Thymus (tissue), 11 donors: Measurements from ENCODE around the gene HMSD. TPM values are rescaled to one million over a fixed set of nuclear protein-coding genes. Genes with fewer than 3 reads are reported as not detected.
A peak's percentile ranks its signal among the peaks of the same experiment; 100 is the strongest.
"Not testable (repeated sequence)": the region's sequence is repeated elsewhere in the genome, so short reads cannot be mapped to it uniquely, and the experiment has no call there.

ENCODE experiments used
- DNase-seq, 9 donors: peaks; one replicate each; pipeline ENCODE4 v3.0.0-alpha.2; 2013; ENCODE audit warnings: low spot score in 9 of 9, low read depth in 6 of 9, missing footprints in 1 of 9
- H3K27ac ChIP-seq, 2 donors: one replicate each; pipeline ENCODE4 v1.5.1; 2013; ENCODE audit warnings: control low read depth in 1 of 2, low read depth in 1 of 2, low read length in 1 of 2, mild to moderate bottlenecking in 1 of 2, moderate library complexity in 1 of 2
- H3K27me3 ChIP-seq, 2 donors: one replicate each; pipeline ENCODE4 v1.5.1; 2013; ENCODE audit warnings: low read length in 1 of 2; ENCODE audit not compliant: control insufficient read depth in 2 of 2, insufficient read depth in 1 of 2
- H3K36me3 ChIP-seq, 2 donors: one replicate each; pipeline ENCODE4 v1.5.1; 2013; ENCODE audit warnings: low read length in 1 of 2, mild to moderate bottlenecking in 1 of 2, moderate library complexity in 1 of 2; ENCODE audit not compliant: control insufficient read depth in 2 of 2, insufficient read depth in 2 of 2
- H3K4me1 ChIP-seq, 2 donors: one replicate each; pipeline ENCODE4 v1.5.1; 2013; ENCODE audit warnings: low read length in 2 of 2; ENCODE audit not compliant: control insufficient read depth in 2 of 2, insufficient read depth in 2 of 2
- H3K4me3 ChIP-seq, 2 donors: one replicate each; pipeline ENCODE4 v1.5.1; 2013; ENCODE audit warnings: low read length in 2 of 2, control low read depth in 1 of 2, mild to moderate bottlenecking in 1 of 2
- H3K9me3 ChIP-seq, 2 donors: one replicate each; pipeline ENCODE4 v1.5.1; 2013; ENCODE audit warnings: low read length in 1 of 2, mild to moderate bottlenecking in 1 of 2; ENCODE audit not compliant: control insufficient read depth in 2 of 2, insufficient read depth in 1 of 2
- WGBS: extraction: QIAGEN DNeasy Blood & Tissue Kit; methylation state at CpG from one replicate; pipeline ENCODE4 v1.1.7; 2013; 5-methylcytosine and 5-hydroxymethylcytosine counted together
- polyA plus RNA-seq: library from polyadenylated mRNA; stranded (reverse); fragments of 200-250 nt; gene quantifications from one replicate; pipeline ENCODE4 v1.2.3, GENCODE V29; 2013
- total RNA-seq: library from RNA; stranded (reverse); fragments of 120-200 nt; gene quantifications from one replicate; pipeline ENCODE4 v1.2.4, GENCODE V29; 2013
- donor health status: healthy.

HMSD gene
- total and polyA plus RNA-seq, 2 donors = 1.6 to 2.7 TPM

- H3K4me1 ChIP-seq = no peaks in the 10 kb centered on the region
- WGBS = 95% methylated on average over 5 of the region's 5 CpGs
- H3K27ac ChIP-seq = no peak overlapping the region
- H3K9me3 ChIP-seq = no peaks in the 10 kb centered on the region
- DNase-seq = no peak
- no peak overlapping the region for H3K4me3 ChIP-seq
- H3K27me3 ChIP-seq = no peaks in the 10 kb centered on the region
- no peaks in the 10 kb centered on the region for H3K36me3 ChIP-seq
These were observed 31.3 kb upstream of the HMSD start for GRCh38 chr18:63917817-63918216.

GRCh38 chr18:63922049-63922448 lies 27.1 kb upstream of the HMSD start:
- WGBS = 93% methylated on average over 2 of the region's 2 CpGs

DNA sequence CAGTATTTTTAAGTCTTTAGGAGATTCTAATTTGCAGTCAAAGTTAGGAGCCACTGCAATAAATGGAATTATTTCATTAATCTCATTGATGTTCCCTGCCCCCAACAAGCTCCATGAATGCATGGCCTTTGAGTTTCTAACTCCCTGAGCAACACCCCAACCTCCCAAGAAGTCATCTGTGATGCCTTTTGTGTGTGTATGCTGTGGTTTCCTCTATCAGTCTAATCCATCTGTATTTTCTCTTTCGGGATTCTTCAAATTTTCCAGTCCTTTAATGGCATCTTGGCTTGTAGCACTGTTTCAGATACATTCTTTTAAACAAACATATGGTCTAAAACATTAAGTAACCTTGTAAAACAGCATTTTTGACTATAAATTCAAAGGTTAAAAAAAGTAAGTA lies 24.6 kb upstream of the HMSD start:
- Histone ChIP-seq H3K4me1 (no peaks in the 10 kb centered on the region), H3K27ac (no peak overlapping the region), H3K36me3 (no peaks in the 10 kb centered on the region), H3K27me3 (no peaks in the 10 kb centered on the region), H3K9me3 (no peaks in the 10 kb centered on the region), H3K4me3 (no peak overlapping the region)
- 94% methylated on average over 1 of the region's 1 CpG for WGBS
- no peak for DNase-seq

More at GRCh38 chr18:63922049-63922448, 27.1 kb upstream of the HMSD start:
- no peak for DNase-seq
- Histone ChIP-seq H3K27me3 (no peaks in the 10 kb centered on the region), H3K27ac (no peak overlapping the region), H3K4me3 (no peak overlapping the region), H3K4me1 (no peaks in the 10 kb centered on the region), H3K36me3 (no peaks in the 10 kb centered on the region), H3K9me3 (no peaks in the 10 kb centered on the region)

DNA sequence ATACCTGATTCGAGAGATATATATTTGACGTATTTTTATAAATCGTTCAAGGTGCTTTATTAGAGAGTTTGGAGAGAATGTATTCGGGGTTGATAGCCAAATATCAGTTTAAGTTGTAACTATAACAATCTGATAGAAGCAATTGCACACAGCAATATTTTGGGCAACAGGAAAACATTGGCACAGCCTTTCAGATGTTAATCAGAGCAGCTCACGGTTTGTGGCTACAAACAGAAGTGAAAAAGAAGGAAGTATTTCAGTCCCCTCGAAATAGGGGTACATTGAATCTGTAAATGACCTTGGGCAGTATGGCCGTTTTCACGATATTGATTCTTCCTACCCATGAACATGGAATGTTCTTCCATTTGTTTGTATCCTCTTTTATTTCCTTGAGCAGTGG lies 20.8 kb upstream of the HMSD start:
- Histone ChIP-seq H3K27ac (no peak overlapping the region), H3K36me3 (no peaks in the 10 kb centered on the region), H3K4me3 (no peak overlapping the region), H3K4me1 (no peaks in the 10 kb centered on the region), H3K27me3 (no peaks in the 10 kb centered on the region), H3K9me3 (no peaks in the 10 kb centered on the region)
- DNase-seq = no peak
- WGBS = 56% methylated on average over 8 of the region's 8 CpGs

DNA sequence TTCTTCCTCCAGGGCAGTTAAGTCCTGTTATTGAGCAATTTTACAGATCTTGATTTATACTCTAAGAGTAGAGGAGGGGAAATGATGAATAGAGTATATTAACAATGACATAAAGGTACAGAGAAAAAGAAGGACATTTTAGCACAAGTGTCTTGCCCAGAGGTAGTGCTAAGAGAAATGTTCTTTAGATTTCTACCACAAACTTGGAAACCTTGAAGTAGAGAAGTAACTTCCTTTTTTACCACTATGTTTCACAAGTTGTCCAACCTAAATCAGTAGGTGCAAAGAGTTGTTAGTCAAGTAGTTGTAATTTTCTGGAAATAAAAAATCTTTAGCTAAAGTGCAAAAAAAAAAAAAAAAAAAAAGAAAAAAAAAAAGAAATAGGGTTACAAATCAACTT lies 19.7 kb upstream of the HMSD start:
- H3K27me3 ChIP-seq, H3K4me3 ChIP-seq, H3K9me3 ChIP-seq, H3K4me1 ChIP-seq, H3K36me3 ChIP-seq, DNase-seq, H3K27ac ChIP-seq: not testable (repeated sequence)

DNA sequence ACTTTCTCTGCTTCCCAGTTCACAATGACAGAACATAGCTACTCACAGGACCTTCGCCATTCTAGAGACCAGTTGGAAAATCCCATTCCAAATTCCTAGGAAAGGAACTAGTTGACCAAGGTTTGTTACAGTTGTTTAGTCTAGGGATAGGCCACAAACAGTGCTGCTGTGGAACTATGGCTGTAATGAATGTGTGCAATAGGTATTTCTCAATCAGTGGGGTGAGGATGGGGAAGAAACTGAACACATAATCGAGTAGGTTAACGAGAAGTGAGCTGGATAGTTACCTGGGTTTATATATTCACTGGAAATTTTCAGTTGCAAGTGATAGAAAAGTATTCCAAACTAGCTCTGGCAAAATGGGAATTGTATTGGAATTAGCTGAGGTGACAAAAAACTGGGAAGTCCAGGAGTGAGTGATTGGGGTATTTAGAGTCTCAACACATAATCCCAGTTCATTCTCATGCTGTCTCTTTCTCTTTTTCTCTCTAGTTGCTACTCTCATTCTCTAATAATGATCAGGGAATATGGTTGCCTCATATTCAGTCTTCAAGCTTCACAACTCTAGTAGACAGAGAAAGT lies 18.2 kb upstream of the HMSD start:
- DNase-seq = no peak
- 96% methylated on average over 3 of the region's 3 CpGs for WGBS
- no peak overlapping the region for H3K27ac ChIP-seq

DNA sequence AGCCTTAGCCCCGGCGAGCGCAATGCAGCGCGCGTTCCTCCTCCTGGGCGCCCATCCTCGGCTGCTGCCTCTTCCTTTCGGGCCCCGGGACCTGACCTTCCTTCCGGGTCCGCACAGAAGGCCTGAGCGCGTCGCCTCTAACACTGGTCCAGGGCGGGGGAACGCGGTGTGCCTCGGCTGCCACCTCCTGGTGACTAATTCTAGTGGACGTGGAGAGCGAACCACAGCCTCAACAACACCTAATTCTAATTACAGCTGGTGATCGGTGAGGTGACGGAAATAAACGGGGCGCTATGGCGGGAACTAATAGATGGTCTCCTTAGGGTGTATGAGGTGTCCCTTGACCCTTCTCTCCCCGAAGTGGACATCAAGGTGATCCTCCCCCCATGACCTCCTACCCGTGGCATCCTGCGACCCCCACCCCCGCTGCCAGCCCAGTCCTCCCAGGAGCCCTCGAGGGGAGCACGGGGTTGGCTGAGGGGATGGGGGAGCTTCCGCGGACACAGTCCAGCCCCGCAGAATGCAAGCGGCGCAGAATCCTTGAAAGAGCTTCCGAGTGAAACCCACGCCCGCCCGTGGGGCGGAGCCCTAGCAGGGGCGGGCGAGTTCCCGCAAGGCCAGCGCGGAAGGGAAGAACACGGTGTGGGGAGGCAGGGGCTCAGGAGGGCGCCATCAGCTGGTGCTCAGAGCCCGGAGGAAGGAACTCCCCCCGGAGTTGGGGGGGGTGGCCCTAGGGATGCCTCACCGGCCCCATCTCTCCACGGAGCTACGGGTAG lies 12.8 kb upstream of the HMSD start:
- peak in 7 of 9 donors; percentile 7 to 52 (median 19) for DNase-seq

More for the DNA sequence above, 18.2 kb upstream of the HMSD start:
- peaks cover 0 to 3% of the 10 kb centered on the region in 2 donors for H3K27me3 ChIP-seq
- H3K4me3 ChIP-seq = no peak overlapping the region
- H3K36me3 ChIP-seq = no peaks in the 10 kb centered on the region
- H3K4me1 ChIP-seq = no peaks in the 10 kb centered on the region
- no peaks in the 10 kb centered on the region for H3K9me3 ChIP-seq

DNA sequence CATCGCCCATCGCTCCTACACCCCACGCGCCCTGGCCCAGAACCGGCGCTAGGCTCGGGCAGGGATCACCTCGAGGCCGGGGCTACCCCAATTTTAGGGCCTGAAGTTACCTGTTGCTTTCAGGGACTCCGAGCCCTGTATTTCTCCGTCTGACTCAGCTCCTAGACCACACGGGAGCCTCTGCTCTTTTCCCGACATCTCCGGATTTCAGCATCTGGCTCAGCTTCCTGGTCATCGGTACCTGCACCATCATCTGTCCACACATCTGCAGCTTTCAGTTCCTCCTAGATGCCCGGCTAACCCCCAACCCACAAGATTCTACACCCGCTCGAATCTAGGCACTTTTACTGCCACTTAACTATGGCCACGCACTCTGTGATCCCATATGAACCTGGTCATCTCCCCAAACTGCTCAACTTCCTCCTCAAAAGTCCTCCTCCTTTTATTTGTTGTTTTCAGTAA lies 12.1 kb upstream of the HMSD start:
- WGBS = 53% methylated on average over 19 of the region's 19 CpGs
- peak overlapping the region; percentile 32 to 33 for H3K4me3 ChIP-seq
- H3K4me1 ChIP-seq = peaks cover 0 to 9% of the 10 kb centered on the region in 2 donors
- no peak overlapping the region for H3K27ac ChIP-seq
- no peaks in the 10 kb centered on the region for H3K36me3 ChIP-seq
- peaks cover 16 to 26% of the 10 kb centered on the region in 2 donors for H3K27me3 ChIP-seq
- DNase-seq = no peak
- no peaks in the 10 kb centered on the region for H3K9me3 ChIP-seq

More for the DNA sequence above, 12.8 kb upstream of the HMSD start:
- no peaks in the 10 kb centered on the region for H3K9me3 ChIP-seq
- peak overlapping the region; percentile 32 to 33 for H3K4me3 ChIP-seq
- H3K27me3 ChIP-seq = peaks cover 16 to 26% of the 10 kb centered on the region in 2 donors
- no peaks in the 10 kb centered on the region for H3K36me3 ChIP-seq
- no peak overlapping the region for H3K27ac ChIP-seq
- WGBS = 2% methylated on average over 54 of the region's 54 CpGs
- peaks cover 0 to 9% of the 10 kb centered on the region in 2 donors for H3K4me1 ChIP-seq

DNA sequence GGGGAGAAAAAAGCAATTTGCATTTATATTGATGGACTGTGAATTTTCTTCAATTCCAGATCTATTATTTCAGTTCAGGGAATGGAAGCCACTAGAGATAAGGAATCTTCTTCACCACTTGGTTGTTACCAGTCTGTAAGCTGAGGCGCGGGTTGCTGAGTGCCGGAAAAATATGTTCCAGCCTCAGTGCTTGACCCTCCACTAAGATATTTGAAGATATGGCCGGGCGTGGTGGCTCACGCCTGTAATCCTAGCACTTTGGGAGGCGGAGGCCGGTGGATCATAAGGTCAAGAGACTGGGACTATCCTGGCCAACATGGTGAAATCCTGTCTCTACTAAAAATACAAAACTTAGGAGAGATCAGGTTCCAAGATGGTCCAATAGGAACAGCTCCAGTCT lies 9.1 kb upstream of the HMSD start:
- no peaks in the 10 kb centered on the region for H3K9me3 ChIP-seq
- H3K4me3 ChIP-seq = no peak overlapping the region
- WGBS = 98% methylated on average over 8 of the region's 8 CpGs
- no peak overlapping the region for H3K27ac ChIP-seq
- H3K4me1 ChIP-seq = peaks cover 0 to 9% of the 10 kb centered on the region in 2 donors
- H3K36me3 ChIP-seq = no peaks in the 10 kb centered on the region
- H3K27me3 ChIP-seq = peaks cover 16 to 26% of the 10 kb centered on the region in 2 donors
- DNase-seq = no peak
